ENCODE data around the gene IFIT3. TPM values are rescaled to one million over a fixed set of nuclear protein-coding genes. Genes with fewer than 3 reads are reported as not detected.

IFIT3 gene
- total RNA-seq, 1 experiment from 2014 or later = 0.55 TPM

DNA sequence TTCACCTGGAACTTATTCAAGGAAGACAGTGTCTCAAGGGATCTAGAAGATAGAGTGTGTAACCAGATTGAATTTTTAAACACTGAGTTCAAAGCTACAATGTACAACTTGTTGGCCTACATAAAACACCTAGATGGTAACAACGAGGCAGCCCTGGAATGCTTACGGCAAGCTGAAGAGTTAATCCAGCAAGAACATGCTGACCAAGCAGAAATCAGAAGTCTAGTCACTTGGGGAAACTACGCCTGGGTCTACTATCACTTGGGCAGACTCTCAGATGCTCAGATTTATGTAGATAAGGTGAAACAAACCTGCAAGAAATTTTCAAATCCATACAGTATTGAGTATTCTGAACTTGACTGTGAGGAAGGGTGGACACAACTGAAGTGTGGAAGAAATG, 10.9 kb downstream of the IFIT3 start:
- no peaks in the 10 kb centered on the region for H4K20me1 ChIP-seq (ENCODE audit: control insufficient read depth, insufficient read depth, insufficient read length)
- no peak overlapping the region for H4K5ac ChIP-seq (ENCODE audit: insufficient read length, low read depth, low read length)
- no peak overlapping the region for H2BK20ac ChIP-seq (ENCODE audit: low read depth, low read length, poor library complexity, severe bottlenecking)
- H3K56ac ChIP-seq (ENCODE audit: insufficient read length, low read depth, low read length) = no peak overlapping the region
- H3K4me2 ChIP-seq (ENCODE audit: insufficient read depth, insufficient read length, low read length) = no peak overlapping the region
- peaks cover 8% of the 10 kb centered on the region; the same call in 1 of the 2 replicates for H3K4me1 ChIP-seq (ENCODE audit: insufficient read depth, low read length)
- no peak overlapping the region for H4K8ac ChIP-seq (replicated peaks; ENCODE audit: insufficient read length, low read depth, low read length)
- H2BK120ac ChIP-seq (ENCODE audit: low read depth, low read length, poor library complexity, severe bottlenecking) = no peak overlapping the region
- no peak overlapping the region for H2BK15ac ChIP-seq (ENCODE audit: low read depth, low read length)
- no peak overlapping the region for H2BK5ac ChIP-seq (ENCODE audit: insufficient read length, low read length)
- H2AK5ac ChIP-seq (ENCODE audit: insufficient read length, low read length) = no peak overlapping the region
- no peaks in the 10 kb centered on the region for H3K79me1 ChIP-seq (ENCODE audit: insufficient read depth, low read depth, low read length, poor library complexity, severe bottlenecking)
- Mint-ChIP-seq H3K27me3 (ENCODE audit: low read depth) (no peaks in the 10 kb centered on the region), H3K27ac (no peak overlapping the region), H3K4me1 (peaks cover 21% of the 10 kb centered on the region in 2 experiments), H3K4me3 (no peak overlapping the region), H3K9me3 (no peaks in the 10 kb centered on the region), H3K36me3 (ENCODE audit: insufficient read depth in 1 of 3, low read depth in 3 of 3) (no peaks in the 10 kb centered on the region)
- no peak overlapping the region for H3K14ac ChIP-seq (ENCODE audit: insufficient read depth, low read length)
- H3T11ph ChIP-seq (ENCODE audit: low read length) = no peak overlapping the region
- TF ChIP-seq, protein P1, sequence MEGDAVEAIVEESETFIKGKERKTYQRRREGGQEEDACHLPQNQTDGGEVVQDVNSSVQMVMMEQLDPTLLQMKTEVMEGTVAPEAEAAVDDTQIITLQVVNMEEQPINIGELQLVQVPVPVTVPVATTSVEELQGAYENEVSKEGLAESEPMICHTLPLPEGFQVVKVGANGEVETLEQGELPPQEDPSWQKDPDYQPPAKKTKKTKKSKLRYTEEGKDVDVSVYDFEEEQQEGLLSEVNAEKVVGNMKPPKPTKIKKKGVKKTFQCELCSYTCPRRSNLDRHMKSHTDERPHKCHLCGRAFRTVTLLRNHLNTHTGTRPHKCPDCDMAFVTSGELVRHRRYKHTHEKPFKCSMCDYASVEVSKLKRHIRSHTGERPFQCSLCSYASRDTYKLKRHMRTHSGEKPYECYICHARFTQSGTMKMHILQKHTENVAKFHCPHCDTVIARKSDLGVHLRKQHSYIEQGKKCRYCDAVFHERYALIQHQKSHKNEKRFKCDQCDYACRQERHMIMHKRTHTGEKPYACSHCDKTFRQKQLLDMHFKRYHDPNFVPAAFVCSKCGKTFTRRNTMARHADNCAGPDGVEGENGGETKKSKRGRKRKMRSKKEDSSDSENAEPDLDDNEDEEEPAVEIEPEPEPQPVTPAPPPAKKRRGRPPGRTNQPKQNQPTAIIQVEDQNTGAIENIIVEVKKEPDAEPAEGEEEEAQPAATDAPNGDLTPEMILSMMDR (conservative IDR thresholded peaks at IDR 0.05) = no peak
- H3K18ac ChIP-seq (ENCODE audit: insufficient read length, low read depth, low read length) = no peak overlapping the region
- H3K4ac ChIP-seq (ENCODE audit: low read depth, low read length) = no peak overlapping the region
- H3K27ac ChIP-seq (ENCODE audit: insufficient read length, low read depth, low read length) = no peak overlapping the region
- H3K79me2 ChIP-seq (ENCODE audit: insufficient read depth, low read length) = no peaks in the 10 kb centered on the region
- H3K23ac ChIP-seq (ENCODE audit: insufficient read length, low read depth, low read length) = no peak overlapping the region
- no CpG with 5 or more reads among the region's 3 CpGs for WGBS (ENCODE audit: extremely low coverage, insufficient read length, low lambda C conversion rate)
- no peak overlapping the region for H2BK12ac ChIP-seq (ENCODE audit: insufficient read length, low read depth, low read length)
- H3K27me3 ChIP-seq (ENCODE audit: insufficient read depth, low read length) = no peaks in the 10 kb centered on the region
- no peak overlapping the region for H4K91ac ChIP-seq (ENCODE audit: insufficient read length, low read depth, low read length)
- no peak overlapping the region for H3K9ac ChIP-seq (ENCODE audit: extremely low read depth, insufficient read length, low read length)
- DNase-seq = no peak
- H3K9me3 ChIP-seq (ENCODE audit: control insufficient read depth, low read depth, low read length) = no peaks in the 10 kb centered on the region
- no peak overlapping the region for H2AFZ ChIP-seq (ENCODE audit: low read length)
- no peaks in the 10 kb centered on the region for H3K23me2 ChIP-seq (ENCODE audit: insufficient read length, low read depth, low read length, poor library complexity, severe bottlenecking)

Measured in H9 (cell line).